MCF 10A (cell line): ENCODE data around the gene CDH6. TPM values are rescaled to one million over a fixed set of nuclear protein-coding genes. Genes with fewer than 3 reads are reported as not detected.
A peak's percentile ranks its signal among the peaks of the same experiment; 100 is the strongest.

Experiments used
- BruUV-seq: library from RNA; stranded (reverse); fragments of 400-500 nt; replicated peaks from 2 replicates; lab custom pipeline; 2021; lab: Mats Ljungman, UMichigan
- CTCF ChIA-PET: fragments of 300-600 bp; sonication (Branson Sonifier 250); formaldehyde crosslinking; extraction: SDS; loops from one replicate; lab custom pipeline; 2021; ENCODE audit warnings: antibody characterized with exemption, inconsistent platforms; lab: Yijun Ruan, JAX
- POLR2A ChIA-PET: fragments of 300-600, 350-650 bp; sonication (Branson Sonifier 250); formaldehyde crosslinking; extraction: SDS; loops from one replicate; lab custom pipeline; 2020; ENCODE audit warnings: antibody characterized with exemption, inconsistent platforms; lab: Yijun Ruan, JAX
- DNase-seq: peaks from one replicate; pipeline ENCODE4 v3.0.0-alpha.2; 2018; ENCODE audit not compliant: unreplicated experiment
- H3K27ac Mint-ChIP-seq: one replicate; pipeline ENCODE4 v1.8.0; 2022; ENCODE audit warnings: mild to moderate bottlenecking, low read depth, mixed read lengths; ENCODE audit not compliant: unreplicated experiment
- H3K27me3 Mint-ChIP-seq: one replicate; pipeline ENCODE4 v1.8.0; 2022; ENCODE audit warnings: mixed read lengths; ENCODE audit not compliant: insufficient read depth, unreplicated experiment
- H3K36me3 Mint-ChIP-seq: one replicate; pipeline ENCODE4 v1.8.0; 2022; ENCODE audit warnings: mild to moderate bottlenecking, moderate library complexity, mixed read lengths; ENCODE audit not compliant: insufficient read depth, unreplicated experiment
- H3K4me1 Mint-ChIP-seq: one replicate; pipeline ENCODE4 v1.8.0; 2022; ENCODE audit warnings: mixed read lengths; ENCODE audit not compliant: insufficient read depth, unreplicated experiment
- H3K4me3 Mint-ChIP-seq: one replicate; pipeline ENCODE4 v1.8.0; 2022; ENCODE audit warnings: mild to moderate bottlenecking, moderate library complexity, mixed read lengths; ENCODE audit not compliant: unreplicated experiment
- H3K9me3 Mint-ChIP-seq: one replicate; pipeline ENCODE4 v1.8.0; 2022; ENCODE audit warnings: mixed read lengths; ENCODE audit not compliant: unreplicated experiment
- CTCF ChIP-seq: fragments of 200-600 bp; IDR thresholded peaks from one replicate; pipeline ENCODE4 v1.8.0; 2022; ENCODE audit warnings: antibody characterized with exemption, mild to moderate bottlenecking; ENCODE audit not compliant: unreplicated experiment
- intact Hi-C: fragments of 100-400 bp; cut with micrococcal nuclease; formaldehyde crosslinking; loops from 2 replicates; pipeline ENCODE4 v1.14.1; 2022
- total RNA-seq: library from RNA; stranded (reverse); gene quantifications from 2 replicates; pipeline ENCODE4 v1.2.3, GENCODE V29; 2022

The CDH6 gene
- total RNA-seq, 1 experiment from 2014 or later, result not detected

GRCh38 chr5:31226651-31227050 lies 33.2 kb downstream of the CDH6 start:
- Mint-ChIP-seq H3K4me1 (no peaks in the 10 kb centered on the region), H3K27ac (no peak overlapping the region), H3K9me3 (no peaks in the 10 kb centered on the region), H3K4me3 (no peak overlapping the region), H3K36me3 (no peaks in the 10 kb centered on the region), H3K27me3 (no peaks in the 10 kb centered on the region)
- DNase-seq, result no peak
- intact Hi-C loops, result no loop called here
- no TSS peak for BruUV-seq
- TF ChIP-seq CTCF, result no peak
- ChIA-PET POLR2A (no interaction called here), CTCF (interaction anchor here (0.7 kb wide), 1 partner anchor 715 kb away, joined by 3 read pairs; no protein-coding TSS in a partner anchor)

- Mint-ChIP-seq H3K4me3 (no peak overlapping the region), H3K27ac (no peak overlapping the region), H3K27me3 (no peaks in the 10 kb centered on the region), H3K4me1 (no peaks in the 10 kb centered on the region), H3K9me3 (no peaks in the 10 kb centered on the region), H3K36me3 (no peaks in the 10 kb centered on the region)
- no peak for TF ChIP-seq CTCF
- DNase-seq, result no peak
- BruUV-seq, result no TSS peak
- intact Hi-C loops, result no loop called here
- POLR2A ChIA-PET, result interaction anchor here (0.7 kb wide), 1 partner anchor 781 kb away, joined by 3 read pairs; no protein-coding TSS in a partner anchor
- CTCF ChIA-PET, result interaction anchor here (0.6 kb wide), 1 partner anchor 31 kb away, joined by 3 read pairs; no protein-coding TSS in a partner anchor
These were observed 35.8 kb downstream of the CDH6 start for GRCh38 chr5:31229266-31229665.

GRCh38 chr5:31231177-31231838 lies 37.8 kb downstream of the CDH6 start:
- H3K4me1 Mint-ChIP-seq, result no peaks in the 10 kb centered on the region
- POLR2A ChIA-PET, result interaction anchor here (0.6 to 1.7 kb wide), 2 partner anchors 490 to 830 kb away, joined by 3 read pairs; no protein-coding TSS in a partner anchor
- no peak for TF ChIP-seq CTCF
- BruUV-seq, result no TSS peak
- no peaks in the 10 kb centered on the region for H3K27me3 Mint-ChIP-seq
- H3K36me3 Mint-ChIP-seq, result no peaks in the 10 kb centered on the region
- no peak for DNase-seq
- CTCF ChIA-PET, result interaction anchor here (0.6 to 3.3 kb wide), 34 partner anchors 7 to 1210 kb away, joined by 3 to 62 read pairs (median 5); partner anchors contain the start of gene CDH6
- intact Hi-C loops, result no loop called here
- no peaks in the 10 kb centered on the region for H3K9me3 Mint-ChIP-seq
- H3K27ac Mint-ChIP-seq, result no peak overlapping the region
- H3K4me3 Mint-ChIP-seq, result no peak overlapping the region

- TF ChIP-seq CTCF, result peak; percentile 73
- no peaks in the 10 kb centered on the region for H3K36me3 Mint-ChIP-seq
- H3K4me1 Mint-ChIP-seq, result no peaks in the 10 kb centered on the region
- no peaks in the 10 kb centered on the region for H3K9me3 Mint-ChIP-seq
- BruUV-seq, result no TSS peak
- no peak overlapping the region for H3K27ac Mint-ChIP-seq
- POLR2A ChIA-PET, result interaction anchor here (0.6 to 1.7 kb wide), 2 partner anchors 179 to 831 kb away, joined by 3 read pairs; no protein-coding TSS in a partner anchor
- CTCF ChIA-PET, result interaction anchor here (0.6 to 3.3 kb wide), 62 partner anchors 8 to 1700 kb away, joined by 3 to 62 read pairs (median 4); partner anchors contain the start of gene CDH6
- intact Hi-C loops, result loop anchor here (1.0 kb wide), 2 partner anchors 831 to 1192 kb away; no protein-coding TSS in a partner anchor
- no peaks in the 10 kb centered on the region for H3K27me3 Mint-ChIP-seq
- peak; percentile 73 for DNase-seq
- H3K4me3 Mint-ChIP-seq, result no peak overlapping the region
These were observed 38.9 kb downstream of the CDH6 start for GRCh38 chr5:31232273-31232888.
